Activated naive CD4-positive, alpha-beta T cell treated with anti-CD3 and anti-CD28 coated beads for 36 hours (primary cell): ENCODE data around the gene BCKDK. TPM values are rescaled to one million over a fixed set of nuclear protein-coding genes. Genes with fewer than 3 reads are reported as not detected.
"Not testable (repeated sequence)": the region's sequence is repeated elsewhere in the genome, so short reads cannot be mapped to it uniquely, and the experiment has no call there.

Experiments used
- CTCF ChIA-PET: fragments of 350-600 bp; sonication (Branson Sonifier 250); formaldehyde crosslinking; loops from one replicate; lab custom pipeline; 2021; ENCODE audit warnings: antibody characterized with exemption; lab: Charles Lee
- DNase-seq: peaks from one replicate; pipeline ENCODE4 v3.0.0-alpha.2; 2020
- H3K27ac Mint-ChIP-seq: one replicate; pipeline ENCODE4 v1.8.0; 2021; ENCODE audit warnings: mild to moderate bottlenecking, mixed read lengths
- H3K27me3 Mint-ChIP-seq: one replicate; pipeline ENCODE4 v1.8.0; 2021; ENCODE audit warnings: low read depth, mixed read lengths
- H3K36me3 Mint-ChIP-seq: one replicate; pipeline ENCODE4 v1.8.0; 2021; ENCODE audit warnings: low read depth, mixed read lengths
- H3K4me1 Mint-ChIP-seq: one replicate; pipeline ENCODE4 v1.8.0; 2021; ENCODE audit warnings: low read depth, mixed read lengths
- H3K4me3 Mint-ChIP-seq: one replicate; pipeline ENCODE4 v1.8.0; 2021; ENCODE audit warnings: mild to moderate bottlenecking, moderate library complexity, mixed read lengths
- H3K9me3 Mint-ChIP-seq: one replicate; pipeline ENCODE4 v1.8.0; 2021; ENCODE audit warnings: mixed read lengths
- intact Hi-C: fragments of 100-400 bp; cut with micrococcal nuclease; formaldehyde crosslinking; loops from one replicate; pipeline ENCODE4 v1.15.1; 2023
- total RNA-seq, 2 experiments: library from RNA; stranded (reverse); gene quantifications; one replicate each; pipeline ENCODE4 v1.2.3, GENCODE V29; 2021

The BCKDK gene
- total RNA-seq, 2 experiments from 2014 or later = 21.3 to 23.1 TPM

DNA sequence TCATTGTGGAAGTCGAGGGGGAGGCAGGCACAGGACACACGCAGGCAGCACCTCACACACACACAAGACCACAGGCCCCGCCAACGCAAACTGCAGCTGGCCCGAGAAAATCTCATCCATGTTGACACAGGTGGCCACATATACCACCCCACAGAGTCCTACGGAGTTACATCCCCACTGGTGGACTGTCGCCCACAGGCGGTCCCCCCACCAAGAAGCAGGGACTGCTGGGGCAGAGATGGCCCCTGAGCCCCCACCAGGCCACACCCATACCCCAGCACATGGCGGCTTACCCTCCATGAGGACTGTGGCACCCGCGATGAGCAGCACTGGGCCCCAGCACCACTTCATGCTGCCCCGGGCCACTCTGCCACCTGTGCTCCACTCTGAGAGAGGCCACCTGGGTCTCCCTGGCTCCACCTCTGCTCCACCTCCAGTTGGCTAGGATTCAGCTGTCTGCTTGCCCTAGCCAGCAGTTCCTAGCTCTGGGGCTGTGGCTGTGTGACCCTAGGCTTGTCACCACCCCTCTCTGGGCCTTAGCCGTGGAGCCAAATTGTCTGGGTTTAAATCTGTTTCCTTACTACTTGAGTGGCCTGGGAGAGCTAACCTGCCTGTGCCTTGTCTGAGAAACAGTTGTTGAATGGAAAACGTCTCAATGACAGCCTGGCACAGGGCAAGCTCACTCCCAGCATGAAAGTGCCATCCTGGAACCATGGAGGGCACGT, 19.6 kb upstream of the BCKDK start, which contains the start of gene PRSS53:
PRSS53 (minus strand) TSS at position 485 of the 725 bp plus-strand sequence; CDS start at position 351, 134 bp downstream.
- H3K4me1 Mint-ChIP-seq = peaks cover 14% of the 10 kb centered on the region
- no peak within 1 kb of the TSS for H3K4me3 Mint-ChIP-seq
- no peak for DNase-seq
- H3K9me3 Mint-ChIP-seq = no peaks in the 10 kb centered on the region
- H3K27ac Mint-ChIP-seq = no peak within 1 kb of the TSS
- intact Hi-C loops = no loop called here
- H3K27me3 Mint-ChIP-seq = no peaks in the 10 kb centered on the region
- CTCF ChIA-PET = no interaction called here
- peaks cover 7% of the 10 kb centered on the region for H3K36me3 Mint-ChIP-seq

DNA sequence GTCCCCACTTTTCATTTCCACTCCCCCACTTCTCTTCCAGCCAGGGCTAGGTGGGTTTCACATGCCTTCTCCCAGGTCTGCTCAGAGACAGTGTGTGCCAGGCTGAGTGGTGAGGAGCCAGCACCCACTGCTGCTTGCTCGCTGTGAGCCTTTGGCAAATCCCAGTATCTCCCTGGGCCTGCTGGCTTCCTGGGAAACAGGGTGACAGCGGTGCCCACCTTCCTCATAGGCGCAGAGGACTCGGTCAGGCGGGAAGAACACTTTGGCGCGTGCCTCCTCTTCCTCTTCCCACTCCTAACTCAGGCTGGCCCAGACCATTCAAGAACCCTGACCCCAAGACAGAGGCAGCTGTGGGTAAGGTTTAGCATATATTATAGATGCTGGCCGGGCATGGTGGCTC, 19.0 kb upstream of the BCKDK start:
- Mint-ChIP-seq H3K4me1 (peaks cover 17% of the 10 kb centered on the region), H3K4me3 (no peak overlapping the region), H3K27me3 (no peaks in the 10 kb centered on the region), H3K36me3 (peaks cover 7% of the 10 kb centered on the region), H3K27ac (no peak overlapping the region), H3K9me3 (no peaks in the 10 kb centered on the region)
- no peak for DNase-seq
- intact Hi-C loops = no loop called here
- CTCF ChIA-PET = no interaction called here

DNA sequence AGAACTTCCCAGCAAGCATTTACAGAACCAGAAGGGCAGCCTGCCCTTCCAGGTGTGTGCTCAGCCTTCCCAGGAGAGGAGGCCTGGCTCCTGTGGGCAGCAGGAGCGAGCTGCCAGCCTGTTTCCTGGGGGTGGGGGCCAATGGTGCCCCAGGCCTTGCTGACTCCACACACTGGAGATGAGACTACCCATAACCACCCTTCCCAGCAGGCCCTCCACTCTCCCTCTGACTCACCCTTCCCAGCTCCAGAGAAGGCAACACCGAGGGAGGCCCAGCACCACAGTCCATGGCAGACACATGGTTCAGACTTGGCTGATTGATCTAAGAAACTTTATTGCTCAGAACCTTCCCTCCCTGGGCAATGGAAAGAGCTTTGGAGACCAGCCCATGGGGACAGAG, 17.6 kb upstream of the BCKDK start:
- Mint-ChIP-seq H3K36me3 (peaks cover 7% of the 10 kb centered on the region), H3K4me1 (peaks cover 28% of the 10 kb centered on the region), H3K4me3 (no peak overlapping the region), H3K27me3 (no peaks in the 10 kb centered on the region), H3K9me3 (no peaks in the 10 kb centered on the region), H3K27ac (no peak overlapping the region)
- DNase-seq = no peak
- CTCF ChIA-PET = no interaction called here
- intact Hi-C loops = loop anchor here (10.0 kb wide), 1 partner anchor 216 kb away; no protein-coding TSS in a partner anchor

DNA sequence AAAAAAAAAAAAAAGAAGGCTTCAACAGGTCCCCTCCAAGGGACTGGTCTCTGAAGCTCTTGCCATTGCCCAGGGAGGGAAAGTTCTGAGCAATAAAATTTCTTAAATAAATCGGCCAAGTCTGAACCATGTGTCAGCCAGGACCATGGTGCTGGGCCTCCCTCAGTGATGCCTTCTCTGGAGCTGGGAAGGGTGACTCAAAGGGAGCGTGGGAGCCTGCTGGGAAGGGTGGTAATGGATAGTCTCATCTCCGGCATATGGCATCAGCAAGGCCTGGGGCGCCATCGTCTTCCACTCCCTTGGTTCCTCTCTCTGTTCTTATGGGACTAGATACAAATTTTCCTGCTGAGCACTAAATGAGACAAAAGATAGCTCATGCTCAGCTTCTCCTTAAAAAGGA, 15.9 kb upstream of the BCKDK start:
- Mint-ChIP-seq H3K27me3 (no peaks in the 10 kb centered on the region), H3K27ac (no peak overlapping the region), H3K4me3 (peak overlapping the region; percentile 12), H3K4me1 (peaks cover 31% of the 10 kb centered on the region), H3K9me3 (no peaks in the 10 kb centered on the region), H3K36me3 (peaks cover 7% of the 10 kb centered on the region)
- no peak for DNase-seq
- intact Hi-C loops = loop anchor here (10.0 kb wide), 1 partner anchor 218 kb away; no protein-coding TSS in a partner anchor
- CTCF ChIA-PET = interaction anchor here (0.7 to 1.7 kb wide), 7 partner anchors 14 to 190 kb away, joined by 3 to 6 read pairs (median 3); partner anchors contain the start of genes HSD3B7 and ZNF668

DNA sequence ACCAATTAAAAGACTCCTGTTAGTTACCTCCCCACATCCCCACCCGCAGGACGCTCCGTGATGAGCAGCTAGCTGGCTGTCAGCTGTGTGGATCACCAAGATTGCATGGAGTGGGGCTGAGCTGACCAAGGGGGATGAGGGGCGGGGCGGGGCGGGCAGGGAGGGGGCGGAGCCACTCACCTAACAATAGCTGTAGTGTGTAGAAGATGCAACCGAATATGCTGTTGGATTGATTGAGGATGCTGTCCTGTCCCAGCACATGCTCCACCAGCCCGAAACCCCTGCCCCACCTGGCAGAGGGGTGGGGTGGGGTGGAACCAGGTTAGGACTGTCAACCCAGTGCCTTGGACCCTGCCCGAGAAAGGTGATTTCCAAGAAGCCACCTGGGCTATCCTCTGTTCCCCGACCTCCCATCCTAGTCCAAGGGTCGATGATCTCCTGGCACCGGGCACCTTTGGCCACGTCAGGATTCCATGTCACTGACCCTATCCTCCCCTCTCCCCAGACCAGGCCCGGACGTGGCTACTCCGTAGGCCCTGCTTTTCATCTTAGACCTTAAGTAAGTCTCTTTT, 15.0 kb upstream of the BCKDK start:
- peaks cover 7% of the 10 kb centered on the region for H3K36me3 Mint-ChIP-seq
- CTCF ChIA-PET = interaction anchor here (1.0 to 1.7 kb wide), 4 partner anchors 15 to 139 kb away, joined by 3 to 6 read pairs (median 3); partner anchors contain the start of gene ZNF668
- H3K27ac Mint-ChIP-seq = no peak overlapping the region
- peak overlapping the region; percentile 89 for H3K4me3 Mint-ChIP-seq
- H3K4me1 Mint-ChIP-seq = peaks cover 31% of the 10 kb centered on the region
- no peaks in the 10 kb centered on the region for H3K27me3 Mint-ChIP-seq
- intact Hi-C loops = loop anchor here (10.0 kb wide), 1 partner anchor 218 kb away; no protein-coding TSS in a partner anchor
- DNase-seq = peak; percentile 21
- no peaks in the 10 kb centered on the region for H3K9me3 Mint-ChIP-seq

DNA sequence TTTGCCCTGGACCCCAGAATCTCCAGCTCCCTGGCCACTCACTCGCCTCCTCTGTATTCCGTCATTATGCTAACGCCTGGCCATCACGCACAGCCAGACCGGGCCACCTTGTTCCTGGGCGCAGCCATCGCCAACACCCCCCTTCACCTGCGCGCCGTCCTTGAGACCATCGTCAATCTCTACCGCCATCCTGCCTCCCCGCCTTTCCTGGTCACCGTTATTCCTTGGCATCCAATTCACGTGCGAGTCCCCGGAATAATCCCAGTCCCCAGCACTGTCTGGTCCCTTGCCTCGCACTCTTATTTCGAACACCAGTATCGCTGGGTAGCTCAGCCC, 14.1 kb upstream of the BCKDK start:
- Mint-ChIP-seq H3K27me3 (no peaks in the 10 kb centered on the region), H3K9me3 (no peaks in the 10 kb centered on the region), H3K4me3 (peak overlapping the region; percentile 89), H3K27ac (peak overlapping the region; percentile 83), H3K36me3 (peaks cover 7% of the 10 kb centered on the region), H3K4me1 (peaks cover 31% of the 10 kb centered on the region)
- peak; percentile 12 for DNase-seq
- intact Hi-C loops = loop anchor here (1.0 to 10.0 kb wide), 8 partner anchors 15 to 219 kb away; partner anchors contain the start of genes BCKDK, FUS, KAT8 and SETD1A
- CTCF ChIA-PET = interaction anchor here (1.0 to 2.0 kb wide), 2 partner anchors 48 to 108 kb away, joined by 3 to 7 read pairs; no protein-coding TSS in a partner anchor

DNA sequence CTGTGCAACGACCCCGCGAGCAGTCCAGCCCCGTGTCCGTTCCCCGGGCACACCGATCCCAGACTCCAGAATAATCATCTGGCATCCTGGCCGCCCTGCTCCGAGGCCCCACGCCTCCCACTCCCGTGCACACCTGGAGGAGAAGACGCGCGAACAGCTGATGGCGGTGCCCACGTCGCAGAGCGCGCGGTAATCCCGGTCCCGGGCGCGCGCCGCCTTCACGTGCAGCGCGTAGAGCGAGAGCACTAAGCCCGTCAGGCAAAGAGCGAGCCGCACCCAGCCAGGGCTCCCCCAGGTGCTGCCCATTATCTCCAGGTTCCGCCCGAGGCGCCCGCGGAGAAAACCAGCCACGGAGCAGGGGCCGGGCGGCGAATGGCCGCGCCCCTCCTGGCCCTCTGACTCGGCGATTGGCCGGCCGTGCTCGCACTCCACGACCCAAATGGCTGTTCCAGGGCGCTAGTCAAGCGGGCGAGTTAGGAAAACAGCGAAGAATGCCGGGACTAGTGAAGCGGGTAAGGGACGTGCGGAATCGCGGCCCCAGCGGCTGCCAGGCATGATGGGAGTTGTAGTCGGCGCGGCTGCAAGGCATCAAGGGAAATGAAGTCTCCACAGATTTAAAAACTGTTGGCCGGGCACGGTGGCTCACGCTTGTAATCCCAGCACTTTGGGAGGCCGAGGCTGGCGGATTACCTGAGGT, 13.6 kb upstream of the BCKDK start, which contains the start of gene VKORC1:
VKORC1 (minus strand) TSS at position 374 of the 697 bp plus-strand sequence; CDS start at position 306, 68 bp downstream.
- H3K9me3 Mint-ChIP-seq = no peaks in the 10 kb centered on the region
- CTCF ChIA-PET = interaction anchor here (1.0 to 2.0 kb wide), 3 partner anchors 48 to 141 kb away, joined by 3 to 7 read pairs (median 4); no protein-coding TSS in a partner anchor

DNA sequence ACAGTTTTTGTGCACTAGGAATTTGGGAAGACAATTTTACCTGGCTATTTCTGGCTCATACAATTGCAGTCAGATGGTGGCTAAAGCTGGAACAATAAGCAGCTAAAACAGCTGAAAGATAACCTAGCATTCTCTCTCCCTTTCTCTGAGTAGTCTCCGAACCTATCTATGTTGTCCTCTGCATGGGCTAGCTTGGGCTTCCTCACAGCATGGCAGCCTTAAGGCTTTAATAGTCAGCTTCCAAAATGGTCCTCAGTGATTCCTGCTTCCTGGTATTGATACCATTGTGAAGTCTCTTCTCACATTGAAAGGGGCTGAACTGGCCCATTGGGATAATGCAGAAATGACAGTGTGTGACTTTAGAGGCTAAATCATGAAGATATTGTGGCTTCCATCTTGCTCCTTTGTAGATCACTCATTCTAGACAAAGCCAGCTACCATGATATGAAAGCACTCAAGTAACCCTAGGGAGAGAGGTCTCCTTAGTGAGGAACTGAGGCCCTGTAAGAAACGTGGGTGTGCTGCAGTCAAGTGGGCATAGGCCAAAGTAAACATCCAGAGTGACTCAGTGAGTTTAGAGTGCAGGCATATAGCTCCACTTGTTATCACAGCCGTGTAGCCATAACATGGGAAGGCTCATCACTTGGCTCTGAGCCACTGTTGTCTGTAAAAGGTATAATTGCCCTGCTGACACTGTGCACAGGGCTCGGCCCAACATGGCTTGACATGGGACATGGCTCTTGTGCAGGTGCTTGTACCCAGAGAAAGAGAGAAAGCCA, 8.1 kb upstream of the BCKDK start:
- intact Hi-C loops = loop anchor here (10.0 kb wide), 1 partner anchor 225 kb away; no protein-coding TSS in a partner anchor
- Mint-ChIP-seq H3K9me3 (no peaks in the 10 kb centered on the region), H3K27ac (no peak overlapping the region), H3K27me3 (no peaks in the 10 kb centered on the region), H3K4me3 (no peak overlapping the region), H3K4me1 (peaks cover 7% of the 10 kb centered on the region), H3K36me3 (no peaks in the 10 kb centered on the region)
- no peak for DNase-seq
- CTCF ChIA-PET = interaction anchor here (1.0 to 2.1 kb wide), 3 partner anchors 42 to 117 kb away, joined by 3 to 9 read pairs (median 5); partner anchors contain the start of gene HSD3B7

More for the DNA sequence above, 13.6 kb upstream of the BCKDK start, which contains the start of gene VKORC1:
- Mint-ChIP-seq H3K27me3 (no peaks in the 10 kb centered on the region), H3K36me3 (peaks cover 5% of the 10 kb centered on the region), H3K27ac (peak within 1 kb of the TSS; percentile 83), H3K4me1 (peaks cover 31% of the 10 kb centered on the region), H3K4me3 (peak within 1 kb of the TSS; percentile 89)
- DNase-seq = peak; percentile 95
- intact Hi-C loops = loop anchor here (1.0 to 10.0 kb wide), 9 partner anchors 14 to 220 kb away; partner anchors contain the start of genes BCKDK, FUS, HSD3B7 and KAT8

DNA sequence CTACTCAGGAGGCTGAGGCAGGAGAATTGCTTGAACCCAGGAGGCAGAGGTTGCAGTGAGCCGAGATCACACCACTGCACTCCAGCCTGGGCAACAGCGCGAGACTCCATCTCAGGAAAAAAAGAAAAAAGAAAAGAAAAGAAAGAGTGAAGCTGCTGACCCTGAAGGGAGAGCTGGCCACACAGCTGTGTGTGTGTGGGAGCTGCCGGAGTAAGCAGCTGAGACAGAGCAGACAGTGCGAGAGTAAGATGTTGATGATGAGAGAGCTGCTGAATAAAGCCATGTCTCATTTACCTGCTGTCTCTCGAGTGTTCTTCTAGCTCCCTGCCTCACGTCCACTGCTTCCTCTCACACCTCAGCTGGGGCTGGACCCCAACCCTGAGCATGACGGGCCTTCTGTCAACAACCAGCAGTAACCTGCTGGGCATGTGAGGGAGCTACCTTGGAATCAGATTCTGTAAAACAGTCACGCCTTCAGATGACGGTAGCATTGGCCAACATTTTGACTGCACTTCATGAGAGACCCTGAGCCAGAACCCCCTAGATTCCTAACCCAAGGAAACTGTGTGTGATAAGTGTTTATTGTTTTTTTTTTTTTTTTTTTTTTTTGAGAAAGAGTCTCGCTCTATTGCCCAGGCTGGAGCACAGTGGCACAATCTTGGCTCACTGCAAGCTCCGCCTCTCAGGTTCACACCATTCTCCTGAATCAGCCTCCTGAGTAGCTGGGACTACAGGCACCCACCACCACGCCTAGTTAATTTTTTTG, 7.1 kb upstream of the BCKDK start:
- H3K4me3 Mint-ChIP-seq, H3K36me3 Mint-ChIP-seq, H3K27ac Mint-ChIP-seq, intact Hi-C loops, H3K4me1 Mint-ChIP-seq, H3K27me3 Mint-ChIP-seq, DNase-seq, H3K9me3 Mint-ChIP-seq: not testable (repeated sequence)
- CTCF ChIA-PET = interaction anchor here (0.7 to 2.1 kb wide), 4 partner anchors 42 to 118 kb away, joined by 3 to 9 read pairs (median 3); partner anchors contain the start of gene HSD3B7

DNA sequence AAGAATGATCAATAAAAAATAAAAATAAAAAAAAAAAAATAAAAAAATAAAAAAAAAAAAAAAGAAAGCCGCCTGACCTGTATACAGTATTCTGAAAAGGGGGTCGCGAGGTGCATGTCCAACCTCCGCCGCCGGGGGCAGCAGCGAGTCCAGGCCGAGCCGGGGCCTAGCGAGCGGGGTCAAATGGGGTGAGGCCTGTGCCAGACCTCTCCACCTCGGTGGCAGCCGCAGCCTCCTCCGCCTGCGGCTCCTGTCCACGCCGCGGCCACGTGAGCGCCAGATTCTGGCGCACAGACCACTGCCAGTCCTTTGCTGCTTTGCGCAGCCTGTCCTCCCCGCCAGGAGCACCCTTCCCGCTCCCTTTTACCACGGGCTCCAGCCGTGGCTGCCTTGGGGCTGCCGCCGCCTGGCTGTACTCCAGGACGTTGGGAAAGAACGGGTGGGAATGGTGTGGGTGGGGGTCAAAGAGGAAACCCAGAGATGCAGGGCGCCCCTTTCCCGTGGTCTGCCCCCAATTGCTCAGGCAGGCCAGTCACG, 2.4 kb upstream of the BCKDK start:
- Mint-ChIP-seq H3K27me3 (no peaks in the 10 kb centered on the region), H3K4me1 (peaks cover 27% of the 10 kb centered on the region), H3K36me3 (peaks cover 9% of the 10 kb centered on the region), H3K4me3 (peak overlapping the region; percentile 39), H3K9me3 (no peaks in the 10 kb centered on the region), H3K27ac (no peak overlapping the region)
- CTCF ChIA-PET = no interaction called here
- intact Hi-C loops = loop anchor here (2.0 kb wide), 1 partner anchor 37 kb away; no protein-coding TSS in a partner anchor
- DNase-seq = peak; percentile 82
